SU-DHL-6 (cell line): ENCODE data around the gene KRT71.

Source experiments
- H2AFZ ChIP-seq: fragments of 200-600 bp; sonication (generic); 2 replicates; pipeline ENCODE4 v1.6.1; 2014; ENCODE audit warnings: low read depth, mild to moderate bottlenecking, moderate library complexity, mixed read lengths, antibody characterized with exemption, low read length; ENCODE audit not compliant: severe bottlenecking
- H3F3A ChIP-seq: fragments of 200-600 bp; shearing (Covaris generic); 2 replicates; pipeline ENCODE4 v1.6.0; 2016; ENCODE audit warnings: antibody characterized with exemption, mild to moderate bottlenecking; ENCODE audit not compliant: insufficient read depth
- H3K27ac ChIP-seq: fragments of 200-600 bp; sonication (generic); 2 replicates; pipeline ENCODE4 v1.5.1; 2016; ENCODE audit warnings: low read depth, mild to moderate bottlenecking, low read length, moderate library complexity, mixed read lengths
- H3K27me3 ChIP-seq: fragments of 200-600 bp; sonication (generic), shearing (Covaris generic); 2 replicates; pipeline ENCODE4 v1.6.0; 2014; ENCODE audit warnings: mild to moderate bottlenecking, low read length
- H3K36me3 ChIP-seq: fragments of 200-600 bp; sonication (generic); 2 replicates; pipeline ENCODE4 v1.6.1; 2014; ENCODE audit warnings: mild to moderate bottlenecking, low read length, mixed read lengths
- H3K4me2 ChIP-seq: fragments of 300-600, 200-600 bp; shearing (Covaris generic), sonication (generic); 2 replicates; pipeline ENCODE4 v1.6.0; 2014; ENCODE audit warnings: low read length, low read depth, mild to moderate bottlenecking; ENCODE audit not compliant: poor library complexity, severe bottlenecking
- H3K4me3 ChIP-seq: fragments of 200-600 bp; sonication (generic); 2 replicates; pipeline ENCODE4 v1.5.1; 2014; ENCODE audit warnings: antibody characterized with exemption, low read length, mild to moderate bottlenecking, mixed read lengths; ENCODE audit not compliant: insufficient read depth, poor library complexity, severe bottlenecking
- H3K79me2 ChIP-seq: fragments of 200-600 bp; sonication (generic); 2 replicates; pipeline ENCODE4 v1.6.1; 2014; ENCODE audit warnings: mild to moderate bottlenecking, low read length, moderate library complexity; ENCODE audit not compliant: insufficient read depth
- H3K9ac ChIP-seq: fragments of 200-600 bp; sonication (generic); 2 replicates; pipeline ENCODE4 v1.7.0; 2014; ENCODE audit warnings: mild to moderate bottlenecking, low read length
- H3K9me2 ChIP-seq: fragments of 200-600 bp; sonication (generic); replicated peaks from 2 replicates; pipeline ENCODE4 v1.6.1; 2014; ENCODE audit warnings: low read length; ENCODE audit not compliant: insufficient read depth
- H3K9me3 ChIP-seq: fragments of 200-600 bp; sonication (generic); 2 replicates; pipeline ENCODE4 v1.6.1; 2014; ENCODE audit warnings: low read length, mixed read lengths; ENCODE audit not compliant: insufficient read depth
- H4K20me1 ChIP-seq: fragments of 200-600 bp; sonication (generic); 2 replicates; pipeline ENCODE4 v1.6.1; 2014; ENCODE audit warnings: low read depth, mild to moderate bottlenecking, antibody characterized with exemption, low read length, moderate library complexity, mixed read lengths
- CTCF ChIP-seq: fragments of 200-600 bp; sonication (generic); IDR thresholded peaks from one replicate; pipeline ENCODE4 v1.5.1; 2017; ENCODE audit warnings: antibody characterized with exemption, mild to moderate bottlenecking, low read length, moderate library complexity; ENCODE audit not compliant: insufficient read depth, poor library complexity, severe bottlenecking
- EZH2phosphoT487 ChIP-seq: fragments of 200-600 bp; sonication (generic), shearing (Covaris generic); conservative IDR thresholded peaks from 2 replicates; pipeline ENCODE4 v1.6.1; 2018; ENCODE audit warnings: mild to moderate bottlenecking, antibody characterized with exemption, low read length, moderate library complexity, mixed read lengths

The KRT71 gene

GRCh38 chr12:52566847-52567291, 13.9 kb upstream of the KRT71 start:
- H3K9ac ChIP-seq = no peak overlapping the region
- no peaks in the 10 kb centered on the region for H3K79me2 ChIP-seq
- no peak overlapping the region for H3K4me2 ChIP-seq
- H3F3A ChIP-seq = no peaks in the 10 kb centered on the region
- H3K27me3 ChIP-seq = no peaks in the 10 kb centered on the region
- no peaks in the 10 kb centered on the region for H4K20me1 ChIP-seq
- H2AFZ ChIP-seq = no peak overlapping the region
- TF ChIP-seq CTCF (no peak), EZH2phosphoT487 (no peak)
- H3K36me3 ChIP-seq = no peaks in the 10 kb centered on the region
- no peak overlapping the region for H3K4me3 ChIP-seq
- no peaks in the 10 kb centered on the region for H3K9me2 ChIP-seq
- no peaks in the 10 kb centered on the region for H3K9me3 ChIP-seq
- no peak overlapping the region for H3K27ac ChIP-seq

GRCh38 chr12:52564582-52564981, 11.6 kb upstream of the KRT71 start:
- Histone ChIP-seq H3K79me2 (no peaks in the 10 kb centered on the region), H3K9me2 (no peaks in the 10 kb centered on the region), H2AFZ (no peak overlapping the region), H3K4me2 (no peak overlapping the region), H3K36me3 (no peaks in the 10 kb centered on the region), H3K9me3 (no peaks in the 10 kb centered on the region), H4K20me1 (no peaks in the 10 kb centered on the region), H3K27ac (no peak overlapping the region), H3K9ac (no peak overlapping the region), H3F3A (no peaks in the 10 kb centered on the region), H3K4me3 (no peak overlapping the region), H3K27me3 (no peaks in the 10 kb centered on the region)
- TF ChIP-seq CTCF (no peak), EZH2phosphoT487 (no peak)

GRCh38 chr12:52561880-52562449, 9.0 kb upstream of the KRT71 start:
- no peaks in the 10 kb centered on the region for H3K27me3 ChIP-seq
- no peaks in the 10 kb centered on the region for H3K9me2 ChIP-seq
- no peaks in the 10 kb centered on the region for H3K9me3 ChIP-seq
- TF ChIP-seq CTCF = no peak
- no peak for TF ChIP-seq EZH2phosphoT487
- H3K27ac ChIP-seq = no peak overlapping the region
- H3K9ac ChIP-seq = no peak overlapping the region
- no peak overlapping the region for H3K4me3 ChIP-seq
- H3F3A ChIP-seq = no peaks in the 10 kb centered on the region
- no peak overlapping the region for H3K4me2 ChIP-seq
- no peaks in the 10 kb centered on the region for H3K79me2 ChIP-seq
- H3K36me3 ChIP-seq = no peaks in the 10 kb centered on the region
- no peak overlapping the region for H2AFZ ChIP-seq
- H4K20me1 ChIP-seq = no peaks in the 10 kb centered on the region

- H3K27ac ChIP-seq = no peak overlapping the region
- H3K4me2 ChIP-seq = no peak overlapping the region
- no peaks in the 10 kb centered on the region for H3K9me2 ChIP-seq
- no peak overlapping the region for H2AFZ ChIP-seq
- no peaks in the 10 kb centered on the region for H3K79me2 ChIP-seq
- TF ChIP-seq CTCF (no peak), EZH2phosphoT487 (no peak)
- H3K9me3 ChIP-seq = no peaks in the 10 kb centered on the region
- no peak overlapping the region for H3K4me3 ChIP-seq
- no peaks in the 10 kb centered on the region for H3K36me3 ChIP-seq
- H3F3A ChIP-seq = no peaks in the 10 kb centered on the region
- no peaks in the 10 kb centered on the region for H3K27me3 ChIP-seq
- no peaks in the 10 kb centered on the region for H4K20me1 ChIP-seq
- no peak overlapping the region for H3K9ac ChIP-seq
Observed at GRCh38 chr12:52559979-52560378, 7.0 kb upstream of the KRT71 start.
